ENCODE data around the gene OSBP2.
"Not testable (repeated sequence)": the region's sequence is repeated elsewhere in the genome, so short reads cannot be mapped to it uniquely, and the experiment has no call there.

The OSBP2 gene

DNA sequence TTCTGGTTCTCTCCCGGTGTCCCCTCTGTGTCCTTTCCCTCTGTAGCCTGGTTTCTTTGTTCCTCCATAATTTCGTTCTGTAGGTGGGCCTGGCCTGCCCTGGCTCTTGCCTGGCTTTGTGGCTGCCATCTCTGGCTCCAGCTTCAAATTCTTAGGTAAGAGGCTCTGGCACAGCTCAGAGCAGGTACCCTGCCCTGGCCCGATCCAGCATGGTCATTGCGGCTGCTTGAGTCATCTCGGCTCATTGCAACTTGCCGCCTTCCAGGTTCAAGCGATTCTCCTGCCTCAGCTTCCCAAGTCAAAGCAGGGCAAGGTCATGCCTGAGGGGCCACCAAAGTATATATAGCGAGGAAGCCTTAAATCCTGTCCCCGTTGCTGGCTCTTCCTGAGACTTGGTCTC lies 76.0 kb downstream of the OSBP2 start:
- ATAC-seq (replicated peaks) = no peak
- Mint-ChIP-seq H3K4me1 (ENCODE audit: low read depth in 2 of 2) (no peaks in the 10 kb centered on the region), H3K36me3 (ENCODE audit: insufficient read depth) (no peaks in the 10 kb centered on the region), H3K27me3 (no peaks in the 10 kb centered on the region), H3K9me3 (no peaks in the 10 kb centered on the region), H3K27ac (no peak overlapping the region), H3K4me3 (no peak overlapping the region)
- no peak for DNase-seq

DNA sequence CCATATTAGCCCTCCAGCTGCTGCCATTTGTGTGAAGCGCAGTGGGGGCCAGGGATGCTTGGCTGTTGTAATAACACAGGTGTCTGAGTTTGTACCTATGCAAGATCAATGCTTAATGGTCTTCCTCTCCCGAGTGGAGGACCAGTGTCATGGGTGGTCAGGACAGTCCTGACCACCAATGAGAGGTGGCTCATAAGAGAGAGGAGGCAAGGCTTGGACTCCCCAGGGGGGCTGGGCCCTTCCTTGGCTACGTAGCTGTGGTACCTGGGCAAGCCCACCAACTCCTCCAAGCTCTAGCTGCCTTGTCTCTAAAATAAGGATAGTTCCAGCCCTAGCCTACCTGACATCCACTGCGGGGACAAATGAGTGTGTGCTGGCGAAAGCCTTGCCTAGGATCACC lies 79.2 kb downstream of the OSBP2 start:
- no peak for ATAC-seq (replicated peaks)
- H3K9me3 Mint-ChIP-seq = no peaks in the 10 kb centered on the region
- no peak overlapping the region for H3K27ac Mint-ChIP-seq
- no peaks in the 10 kb centered on the region for H3K4me1 Mint-ChIP-seq (ENCODE audit: low read depth in 2 of 2)
- no peaks in the 10 kb centered on the region for H3K36me3 Mint-ChIP-seq (ENCODE audit: insufficient read depth)
- DNase-seq = no peak
- H3K27me3 Mint-ChIP-seq = no peaks in the 10 kb centered on the region
- H3K4me3 Mint-ChIP-seq = no peak overlapping the region

DNA sequence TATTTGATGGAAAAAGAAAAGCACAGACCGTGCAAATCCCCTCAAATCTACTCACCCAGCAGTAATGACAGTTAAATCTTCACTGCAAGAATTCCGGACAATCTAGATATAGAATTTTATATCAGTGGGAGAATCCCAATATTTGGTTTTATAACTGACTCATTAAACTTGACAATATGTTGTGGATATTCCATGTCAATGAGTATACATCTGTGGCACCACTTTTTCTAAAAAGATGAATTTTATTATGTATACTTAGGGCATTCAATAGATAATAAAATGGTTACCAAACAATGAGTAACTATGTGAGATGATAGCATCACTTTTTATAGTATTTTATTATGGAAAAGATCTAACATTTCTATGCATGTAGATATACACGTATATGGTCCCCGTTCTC lies 79.9 kb downstream of the OSBP2 start:
- DNase-seq (no peak), ATAC-seq (replicated peaks) (no peak)
- Mint-ChIP-seq H3K4me1 (ENCODE audit: low read depth in 2 of 2) (no peaks in the 10 kb centered on the region), H3K27me3 (no peaks in the 10 kb centered on the region), H3K9me3 (no peaks in the 10 kb centered on the region), H3K36me3 (ENCODE audit: insufficient read depth) (no peaks in the 10 kb centered on the region), H3K27ac (no peak overlapping the region), H3K4me3 (no peak overlapping the region)

DNA sequence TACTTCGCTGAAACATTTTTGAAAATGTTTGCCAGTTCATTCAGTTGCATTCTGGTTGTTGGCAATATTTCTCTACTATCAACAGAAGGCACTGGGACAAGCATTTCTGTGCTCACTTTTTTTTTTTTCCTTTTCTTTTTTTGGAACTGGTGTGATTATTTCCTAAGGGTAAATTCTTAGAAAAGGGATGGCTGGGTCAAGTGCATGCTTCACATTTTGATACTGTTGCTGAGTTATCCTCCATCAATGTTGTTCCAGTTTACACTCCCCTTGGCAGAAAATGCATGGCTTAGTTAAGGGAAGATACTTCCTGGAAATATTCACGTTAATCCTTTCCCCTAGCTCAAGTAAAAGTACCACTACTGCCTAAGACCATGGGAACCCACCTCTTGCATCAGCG lies 81.8 kb downstream of the OSBP2 start:
- ATAC-seq (replicated peaks) (no peak), DNase-seq (no peak)
- H3K27ac Mint-ChIP-seq = no peak overlapping the region
- H3K36me3 Mint-ChIP-seq (ENCODE audit: insufficient read depth) = no peaks in the 10 kb centered on the region
- H3K27me3 Mint-ChIP-seq = no peaks in the 10 kb centered on the region
- no peaks in the 10 kb centered on the region for H3K4me1 Mint-ChIP-seq (ENCODE audit: low read depth in 2 of 2)
- no peaks in the 10 kb centered on the region for H3K9me3 Mint-ChIP-seq
- H3K4me3 Mint-ChIP-seq = no peak overlapping the region

DNA sequence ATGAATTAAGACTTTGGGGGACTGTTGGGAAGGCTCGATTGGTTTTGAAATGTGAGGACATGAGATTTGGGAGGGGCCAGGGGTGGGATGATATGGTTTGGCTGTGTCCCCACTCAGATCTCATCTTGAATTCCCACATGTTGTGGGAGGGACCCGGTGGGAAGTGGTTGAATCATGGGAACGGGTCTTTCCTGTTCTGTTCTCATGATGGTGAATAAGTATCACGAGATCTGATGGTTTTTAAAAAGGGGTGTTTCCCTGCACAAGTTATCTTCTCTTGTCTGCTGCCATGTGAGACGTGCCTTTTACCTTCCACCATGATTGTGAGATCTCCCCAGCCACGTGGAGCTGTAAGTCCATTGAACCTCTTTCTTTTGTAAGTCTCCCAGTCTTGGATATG lies 82.5 kb downstream of the OSBP2 start:
- not testable (repeated sequence) for DNase-seq; H3K4me1 Mint-ChIP-seq (ENCODE audit: low read depth in 2 of 2); ATAC-seq (replicated peaks); H3K36me3 Mint-ChIP-seq (ENCODE audit: insufficient read depth); H3K4me3 Mint-ChIP-seq; H3K27ac Mint-ChIP-seq; H3K9me3 Mint-ChIP-seq; H3K27me3 Mint-ChIP-seq

DNA sequence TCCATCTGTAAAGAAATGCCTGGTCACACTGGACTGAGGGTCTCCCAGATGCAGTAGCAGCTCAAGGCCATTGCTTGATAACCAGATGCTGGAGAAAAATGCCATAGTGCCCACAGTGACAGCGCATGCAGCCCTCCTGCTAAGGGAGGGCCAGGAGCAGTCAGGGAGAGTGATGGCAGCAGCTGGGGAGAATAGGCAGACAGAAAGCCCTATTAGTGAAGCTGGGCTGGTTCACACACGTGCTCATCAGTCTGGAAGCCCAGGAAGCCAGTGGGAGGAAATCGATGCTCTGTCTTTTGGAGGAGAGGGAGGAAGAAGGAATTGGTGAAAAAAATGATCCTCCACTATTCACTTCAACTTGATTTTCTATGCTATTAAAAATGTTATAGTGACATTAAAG lies 82.9 kb downstream of the OSBP2 start:
- no peak overlapping the region for H3K27ac Mint-ChIP-seq
- no peak overlapping the region for H3K4me3 Mint-ChIP-seq
- no peaks in the 10 kb centered on the region for H3K9me3 Mint-ChIP-seq
- H3K27me3 Mint-ChIP-seq = no peaks in the 10 kb centered on the region
- ATAC-seq (replicated peaks) (no peak), DNase-seq (no peak)
- no peaks in the 10 kb centered on the region for H3K36me3 Mint-ChIP-seq (ENCODE audit: insufficient read depth)
- no peaks in the 10 kb centered on the region for H3K4me1 Mint-ChIP-seq (ENCODE audit: low read depth in 2 of 2)

DNA sequence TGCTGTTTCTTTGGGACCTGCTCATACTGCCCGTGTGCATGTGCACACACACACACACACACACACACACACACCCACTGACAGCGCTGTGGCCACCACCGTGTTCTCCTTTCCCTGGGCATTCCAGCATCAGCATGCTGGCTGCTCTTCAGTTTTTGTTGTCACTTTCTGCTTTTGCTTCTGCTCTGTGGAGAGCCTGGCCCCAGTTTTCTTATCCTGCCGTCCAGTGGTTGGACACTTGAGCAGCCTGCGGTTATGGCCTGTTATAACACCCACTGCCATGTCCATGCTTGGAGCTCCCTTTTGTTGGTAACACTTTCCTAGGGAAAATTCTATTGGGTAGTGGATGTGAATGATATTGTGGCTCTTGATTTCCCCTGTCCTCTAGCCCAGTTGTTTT lies 83.6 kb downstream of the OSBP2 start:
- Mint-ChIP-seq H3K27ac (no peak overlapping the region), H3K4me1 (ENCODE audit: low read depth in 2 of 2) (no peaks in the 10 kb centered on the region), H3K36me3 (ENCODE audit: insufficient read depth) (no peaks in the 10 kb centered on the region), H3K4me3 (no peak overlapping the region), H3K27me3 (no peaks in the 10 kb centered on the region), H3K9me3 (no peaks in the 10 kb centered on the region)
- DNase-seq = no peak
- no peak for ATAC-seq (replicated peaks)

DNA sequence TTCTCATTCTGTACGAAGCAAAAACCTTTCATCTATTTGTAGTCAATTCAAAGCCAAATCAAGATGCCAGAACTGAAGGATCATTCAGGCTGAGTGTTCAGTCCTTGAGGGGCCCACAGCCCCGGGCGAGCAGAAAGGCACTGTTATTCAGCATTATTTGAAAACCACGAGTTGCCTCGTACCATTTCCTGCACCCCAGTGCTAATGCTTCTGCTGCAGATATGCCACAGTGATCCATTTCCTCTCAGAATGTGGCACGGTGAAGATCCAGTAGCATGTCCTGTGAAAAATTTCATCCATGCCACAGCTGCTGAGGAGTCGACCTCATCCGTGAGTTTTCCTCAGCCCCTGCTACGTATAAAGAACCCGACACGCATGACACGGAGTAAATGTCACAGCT lies 85.4 kb downstream of the OSBP2 start:
- no peak for ATAC-seq (replicated peaks)
- H3K36me3 Mint-ChIP-seq (ENCODE audit: insufficient read depth) = no peaks in the 10 kb centered on the region
- no peak overlapping the region for H3K27ac Mint-ChIP-seq
- no peaks in the 10 kb centered on the region for H3K4me1 Mint-ChIP-seq (ENCODE audit: low read depth in 2 of 2)
- no peaks in the 10 kb centered on the region for H3K27me3 Mint-ChIP-seq
- H3K4me3 Mint-ChIP-seq = no peak overlapping the region
- DNase-seq = no peak
- H3K9me3 Mint-ChIP-seq = no peaks in the 10 kb centered on the region

DNA sequence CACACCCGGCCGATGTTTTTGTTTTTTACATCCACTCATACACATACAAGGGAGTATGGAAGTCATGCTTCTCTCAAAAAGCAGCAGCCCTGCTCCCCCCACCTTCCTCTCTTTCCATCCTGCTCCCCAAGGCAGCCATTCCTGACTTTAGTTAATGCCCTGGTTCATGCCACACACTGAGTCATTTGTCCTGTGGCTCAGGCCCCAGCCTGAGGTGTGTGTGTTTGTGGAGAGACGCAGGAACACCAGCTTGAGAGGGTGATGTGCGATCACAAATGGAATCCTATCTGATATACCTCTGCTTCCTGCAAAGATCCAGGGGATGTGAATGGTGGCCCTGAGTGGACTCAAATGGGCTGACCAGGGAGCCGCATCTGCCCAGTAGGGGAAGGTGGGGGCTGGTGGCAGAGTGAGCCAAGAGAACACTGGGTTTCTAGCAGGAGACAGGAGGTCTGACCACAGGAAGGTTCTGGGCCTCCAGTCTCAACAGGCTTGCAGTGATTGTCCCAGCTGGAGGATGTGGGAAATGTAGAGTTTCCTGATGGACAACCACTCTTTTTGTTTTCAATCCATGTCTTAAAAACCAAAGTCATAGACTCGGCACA lies 86.7 kb downstream of the OSBP2 start:
- Mint-ChIP-seq H3K4me1 (ENCODE audit: low read depth in 2 of 2) (no peaks in the 10 kb centered on the region), H3K27ac (no peak overlapping the region), H3K27me3 (no peaks in the 10 kb centered on the region), H3K9me3 (no peaks in the 10 kb centered on the region), H3K36me3 (ENCODE audit: insufficient read depth) (no peaks in the 10 kb centered on the region), H3K4me3 (no peak overlapping the region)
- ATAC-seq (replicated peaks) (no peak), DNase-seq (no peak)

DNA sequence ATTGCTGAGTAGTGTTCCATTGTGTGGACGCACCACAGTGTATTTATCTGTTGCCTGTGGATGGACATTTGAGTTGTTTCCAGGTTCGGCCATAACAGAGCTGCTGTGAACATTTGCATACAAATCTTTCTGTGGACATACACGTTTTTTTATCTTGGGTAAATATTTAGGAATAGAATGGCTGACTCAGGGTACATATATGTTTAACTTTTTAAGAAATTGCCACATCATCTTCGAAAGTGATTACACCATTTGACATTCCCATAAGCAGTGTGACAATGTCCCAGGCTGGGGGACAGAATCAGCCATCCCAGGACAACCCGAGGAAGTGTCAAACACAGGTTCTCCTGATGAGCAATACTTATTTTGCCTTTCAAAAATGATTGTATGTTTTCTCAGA lies 87.9 kb downstream of the OSBP2 start:
- Mint-ChIP-seq H3K36me3 (ENCODE audit: insufficient read depth) (no peaks in the 10 kb centered on the region), H3K27ac (no peak overlapping the region), H3K4me3 (no peak overlapping the region), H3K4me1 (ENCODE audit: low read depth in 2 of 2) (no peaks in the 10 kb centered on the region), H3K27me3 (no peaks in the 10 kb centered on the region), H3K9me3 (no peaks in the 10 kb centered on the region)
- no peak for ATAC-seq (replicated peaks)
- no peak for DNase-seq

DNA sequence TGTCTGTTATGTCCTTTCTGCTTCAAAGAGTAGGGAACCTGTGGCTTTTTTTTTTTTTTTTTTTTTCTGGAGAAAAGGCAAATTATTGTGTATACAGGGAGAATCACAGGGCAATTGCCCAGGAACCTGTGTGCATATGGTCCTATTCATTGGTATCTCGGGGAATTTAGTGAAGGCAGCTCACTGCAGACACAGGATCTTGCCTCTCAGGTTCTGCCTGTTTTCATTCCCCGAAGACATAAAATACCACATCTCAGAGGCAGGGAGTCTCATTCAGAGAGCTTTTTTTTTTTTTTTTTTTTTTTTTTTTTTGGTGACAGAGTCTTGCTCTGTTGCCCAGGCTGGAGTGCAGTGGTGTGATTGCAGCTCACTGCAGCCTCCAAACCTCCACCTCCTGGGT lies 88.3 kb downstream of the OSBP2 start:
- H3K27me3 Mint-ChIP-seq = no peaks in the 10 kb centered on the region
- ATAC-seq (replicated peaks) (no peak), DNase-seq (no peak)
- H3K4me1 Mint-ChIP-seq (ENCODE audit: low read depth in 2 of 2) = no peaks in the 10 kb centered on the region
- no peaks in the 10 kb centered on the region for H3K36me3 Mint-ChIP-seq (ENCODE audit: insufficient read depth)
- no peak overlapping the region for H3K27ac Mint-ChIP-seq
- H3K9me3 Mint-ChIP-seq = no peaks in the 10 kb centered on the region
- H3K4me3 Mint-ChIP-seq = no peak overlapping the region

DNA sequence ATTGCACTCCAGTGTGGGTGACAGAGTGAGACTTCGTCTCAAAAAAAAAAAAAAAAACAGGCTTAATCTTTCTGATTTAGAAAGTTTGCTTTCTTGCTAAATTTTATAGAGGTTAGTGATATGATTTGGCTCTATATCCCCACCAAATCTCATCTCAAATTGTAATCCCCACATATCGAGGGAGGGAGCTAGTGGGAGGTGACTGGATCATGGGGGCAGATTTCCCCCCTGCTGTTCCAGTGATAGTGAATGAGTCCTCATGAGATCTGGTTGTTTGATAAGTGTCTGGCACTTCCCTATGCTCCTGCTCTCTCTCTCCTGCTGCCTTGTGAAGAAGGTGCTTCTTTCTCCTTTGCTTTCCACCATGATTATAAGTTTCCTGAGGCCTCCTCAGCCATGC lies 90.9 kb downstream of the OSBP2 start:
- H3K9me3 Mint-ChIP-seq = no peaks in the 10 kb centered on the region
- no peak for DNase-seq
- no peaks in the 10 kb centered on the region for H3K27me3 Mint-ChIP-seq
- no peak overlapping the region for H3K27ac Mint-ChIP-seq
- ATAC-seq (replicated peaks) = no peak
- H3K4me1 Mint-ChIP-seq (ENCODE audit: low read depth in 2 of 2) = no peaks in the 10 kb centered on the region
- H3K4me3 Mint-ChIP-seq = no peak overlapping the region
- no peaks in the 10 kb centered on the region for H3K36me3 Mint-ChIP-seq (ENCODE audit: insufficient read depth)

DNA sequence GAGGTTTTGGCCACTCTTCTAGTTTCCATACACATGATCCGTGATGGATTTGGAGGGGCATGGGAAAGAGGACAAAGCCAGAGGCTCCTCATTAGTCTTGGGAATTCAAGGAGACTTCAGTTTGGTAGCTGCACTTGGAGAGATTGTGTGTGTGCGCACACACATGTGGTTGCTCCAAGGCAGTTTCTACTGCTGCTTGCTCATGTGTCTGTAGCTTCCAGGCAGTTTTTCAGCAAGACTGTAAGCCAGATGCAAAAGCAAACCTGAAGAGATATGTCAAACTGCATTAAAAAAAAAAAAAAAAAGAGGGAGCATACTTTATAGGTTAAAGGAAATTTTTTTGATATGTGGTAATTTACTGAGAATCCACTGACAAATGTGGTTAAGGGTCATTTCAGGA lies 95.7 kb downstream of the OSBP2 start:
- DNase-seq = no peak
- ATAC-seq (replicated peaks) = no peak
- H3K9me3 Mint-ChIP-seq = no peaks in the 10 kb centered on the region
- H3K4me1 Mint-ChIP-seq (ENCODE audit: low read depth in 2 of 2) = no peaks in the 10 kb centered on the region
- H3K27me3 Mint-ChIP-seq = no peaks in the 10 kb centered on the region
- H3K27ac Mint-ChIP-seq = no peak overlapping the region
- no peaks in the 10 kb centered on the region for H3K36me3 Mint-ChIP-seq (ENCODE audit: insufficient read depth)
- H3K4me3 Mint-ChIP-seq = no peak overlapping the region

DNA sequence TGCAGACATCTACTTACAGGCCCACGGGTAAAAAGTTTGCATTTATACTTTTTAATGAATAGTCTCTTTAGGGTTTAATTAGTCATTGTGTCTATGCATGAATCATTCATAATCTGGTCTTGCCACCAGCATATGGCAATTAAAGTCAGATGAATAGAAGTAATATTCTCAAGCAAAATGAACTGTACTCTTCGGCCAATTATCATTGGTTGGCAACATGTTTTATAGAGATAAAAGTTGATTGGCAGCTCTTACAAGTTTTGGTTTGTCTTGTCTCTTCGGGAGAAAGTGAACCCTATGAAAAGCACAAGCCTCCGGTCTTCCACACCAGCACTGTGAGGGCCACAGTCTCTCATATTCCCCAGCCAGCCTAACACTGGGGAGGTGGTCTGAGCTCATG lies 97.8 kb downstream of the OSBP2 start:
- Mint-ChIP-seq H3K9me3 (no peaks in the 10 kb centered on the region), H3K36me3 (ENCODE audit: insufficient read depth) (no peaks in the 10 kb centered on the region), H3K4me1 (ENCODE audit: low read depth in 2 of 2) (no peaks in the 10 kb centered on the region), H3K4me3 (no peak overlapping the region), H3K27me3 (no peaks in the 10 kb centered on the region), H3K27ac (no peak overlapping the region)
- ATAC-seq (replicated peaks) (no peak), DNase-seq (no peak)

DNA sequence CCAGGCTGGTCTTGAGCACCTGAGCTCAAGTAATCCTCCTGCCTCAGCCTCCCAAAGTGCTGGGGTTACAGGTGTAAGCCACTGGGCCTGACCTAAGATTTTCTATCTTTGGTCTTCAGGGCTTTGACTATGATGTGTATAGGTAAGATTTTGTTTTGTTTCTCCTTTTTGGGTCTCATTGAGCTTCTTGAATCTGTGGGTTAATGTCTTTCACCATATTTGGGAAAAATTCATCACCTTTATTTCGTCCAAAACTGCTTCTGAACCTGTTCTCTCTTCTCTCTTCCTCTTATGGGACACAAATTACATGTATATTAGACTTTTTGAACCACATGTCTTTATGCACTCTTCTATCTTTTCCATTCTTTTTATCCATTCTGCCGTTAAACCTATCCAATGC lies 100.4 kb downstream of the OSBP2 start:
- H3K9me3 Mint-ChIP-seq = no peaks in the 10 kb centered on the region
- no peaks in the 10 kb centered on the region for H3K36me3 Mint-ChIP-seq (ENCODE audit: insufficient read depth)
- ATAC-seq (replicated peaks) (no peak), DNase-seq (no peak)
- H3K4me1 Mint-ChIP-seq (ENCODE audit: low read depth in 2 of 2) = no peaks in the 10 kb centered on the region
- peaks cover 13 to 20% of the 10 kb centered on the region in 2 donors for H3K27me3 Mint-ChIP-seq
- H3K27ac Mint-ChIP-seq = no peak overlapping the region
- no peak overlapping the region for H3K4me3 Mint-ChIP-seq

Data from effector memory CD8-positive, alpha-beta T cell (primary cell).